Fibroblast of lung (primary cell): Measurements from ENCODE around the gene ASF1A. TPM values are rescaled to one million over a fixed set of nuclear protein-coding genes. Genes with fewer than 3 reads are reported as not detected.

Experiments
- DNase-seq, 2 donors: peaks; one replicate each; pipeline versions ENCODE4 v3.0.0 to v3.0.0-alpha.2; 2010; ENCODE audit warnings: low read depth in 2 of 2
- H2AFZ ChIP-seq: 2 replicates; pipeline ENCODE4 v1.5.1; 2012; ENCODE audit warnings: low read length, control low read depth, inconsistent platforms
- H3K27ac ChIP-seq: 2 replicates; pipeline ENCODE4 v1.5.1; 2011; ENCODE audit warnings: low read length, control low read depth; ENCODE audit not compliant: insufficient read depth
- H3K27me3 ChIP-seq: 2 replicates; pipeline ENCODE4 v1.5.1; 2011; ENCODE audit warnings: mild to moderate bottlenecking, low read length; ENCODE audit not compliant: control insufficient read depth, insufficient read depth
- H3K36me3 ChIP-seq: 2 replicates; pipeline ENCODE4 v1.5.1; 2011; ENCODE audit warnings: low read length; ENCODE audit not compliant: control insufficient read depth, insufficient read depth
- H3K4me1 ChIP-seq: 2 replicates; pipeline ENCODE4 v1.5.1; 2011; ENCODE audit warnings: low read length; ENCODE audit not compliant: control insufficient read depth, insufficient read depth; ENCODE audit errors: extremely low read depth
- H3K4me2 ChIP-seq: 2 replicates; pipeline ENCODE4 v1.5.1; 2011; ENCODE audit warnings: low read length, control low read depth; ENCODE audit not compliant: insufficient read depth; ENCODE audit errors: extremely low read depth
- H3K4me3 ChIP-seq, 4 experiments: fragments of 200-600 bp in 1 of 4; sonication (generic) in 1 of 4; replicated peaks in 1 of 4; 2 replicates each; pipeline ENCODE4 v1.5.1; 2011 to 2016; ENCODE audit warnings: low read length in 4 of 4, low read depth in 3 of 4, mild to moderate bottlenecking in 3 of 4, control low read depth in 2 of 4, inconsistent platforms in 1 of 4, mixed read lengths in 1 of 4; ENCODE audit not compliant: insufficient read depth in 1 of 4; ENCODE audit errors: control extremely low read depth in 1 of 4
- H3K79me2 ChIP-seq: 2 replicates; pipeline ENCODE4 v1.5.1; 2012; ENCODE audit warnings: mild to moderate bottlenecking, low read length, inconsistent platforms; ENCODE audit not compliant: control insufficient read depth, insufficient read depth
- H3K9ac ChIP-seq: 2 replicates; pipeline ENCODE4 v1.5.1; 2011; ENCODE audit warnings: mild to moderate bottlenecking, low read length, control low read depth; ENCODE audit not compliant: insufficient read depth
- H3K9me3 ChIP-seq: 2 replicates; pipeline ENCODE4 v1.5.1; 2012; ENCODE audit warnings: low read depth, low read length; ENCODE audit not compliant: control insufficient read depth, insufficient read depth
- H4K20me1 ChIP-seq: 2 replicates; pipeline ENCODE4 v1.5.1; 2011; ENCODE audit warnings: low read length; ENCODE audit not compliant: control insufficient read depth, insufficient read depth; ENCODE audit errors: extremely low read depth
- CTCF ChIP-seq, 2 donors: IDR thresholded peaks in 1 of 2; conservative IDR thresholded peaks in 1 of 2; 1 replicate in 1 of 2; 2 replicates in 1 of 2; pipeline ENCODE4 v1.5.1; 2011 to 2012; ENCODE audit warnings: low read length in 2 of 2, control low read depth in 1 of 2, inconsistent platforms in 1 of 2, low read depth in 1 of 2, mild to moderate bottlenecking in 1 of 2
- EZH2 ChIP-seq: IDR thresholded peaks from 2 replicates; pipeline ENCODE4 v1.5.1; 2012; ENCODE audit warnings: low read length, control low read depth, mild to moderate bottlenecking; ENCODE audit errors: missing control alignments
- polyA plus RNA-seq, 2 donors: library from polyadenylated mRNA; depleted of rRNA in 1 of 2; stranded (reverse) in 1 of 2; unstranded in 1 of 2; fragments of >200 nt; gene quantifications; 2 replicates each; pipeline ENCODE4 v1.2.1, GENCODE V29; 2011 to 2012; ENCODE audit warnings: missing spikeins in 1 of 2
- total RNA-seq: library from RNA; depleted of rRNA; stranded (reverse); fragments of >200 nt; gene quantifications from 2 replicates; pipeline ENCODE4 v1.2.1, GENCODE V29; 2014

The ASF1A gene
- total and polyA plus RNA-seq, 2 donors (not counting 1 experiment from before 2014, with no cell fraction given) = 16.5 to 20.3 TPM

- TF ChIP-seq EZH2 (no peak), CTCF (conservative IDR thresholded peaks at IDR 0.05 in 1 of 2, IDR thresholded peaks at IDR 0.05 in 1 of 2; ENCODE audit: low read depth in 1 of 2, low read length in 2 of 2) (no peak)
- peak within 1 kb of the TSS; percentile 98 for H2AFZ ChIP-seq
- DNase-seq = peak; percentile 84 to 85
- H3K27me3 ChIP-seq = no peaks in the 10 kb centered on the region
- H3K9me3 ChIP-seq = no peaks in the 10 kb centered on the region
- H3K4me3 ChIP-seq = peak within 1 kb of the TSS; percentile 85 to 93 (median 88)
- peak within 1 kb of the TSS; percentile 80 for H3K4me2 ChIP-seq
- no peaks in the 10 kb centered on the region for H3K79me2 ChIP-seq
- H4K20me1 ChIP-seq = no peaks in the 10 kb centered on the region
- peak within 1 kb of the TSS; percentile 68 for H3K9ac ChIP-seq
- no peaks in the 10 kb centered on the region for H3K36me3 ChIP-seq
- H3K4me1 ChIP-seq = no peaks in the 10 kb centered on the region
- H3K27ac ChIP-seq = peak within 1 kb of the TSS; percentile 86
These were observed 40.7 kb downstream of the ASF1A start, which contains the start of gene MCM9 for GRCh38 chr6:118934461-118935330. MCM9 (minus strand) TSS chr6:118935159; CDS start chr6:118931723, 3,436 bp downstream.

GRCh38 chr6:118935331-118935668 is 41.3 kb downstream of the ASF1A start:
- Histone ChIP-seq H3K9ac (peak overlapping the region; percentile 68), H3K27ac (peak overlapping the region; percentile 86), H3K9me3 (no peaks in the 10 kb centered on the region), H3K36me3 (no peaks in the 10 kb centered on the region), H2AFZ (peak overlapping the region; percentile 74), H3K4me2 (peak overlapping the region; percentile 44), H3K27me3 (no peaks in the 10 kb centered on the region), H3K79me2 (no peaks in the 10 kb centered on the region), H3K4me1 (no peaks in the 10 kb centered on the region), H3K4me3 (peak overlapping the region; percentile 82 to 93 (median 88)), H4K20me1 (no peaks in the 10 kb centered on the region)
- TF ChIP-seq CTCF (conservative IDR thresholded peaks at IDR 0.05 in 1 of 2, IDR thresholded peaks at IDR 0.05 in 1 of 2; ENCODE audit: low read depth in 1 of 2, low read length in 2 of 2) = no peak
- no peak for TF ChIP-seq EZH2
- DNase-seq = no peak

GRCh38 chr6:118935978-118936703 is 42.2 kb downstream of the ASF1A start:
- H3K27me3 ChIP-seq = no peaks in the 10 kb centered on the region
- no peaks in the 10 kb centered on the region for H3K79me2 ChIP-seq
- H3K9ac ChIP-seq = no peak overlapping the region
- no peaks in the 10 kb centered on the region for H3K4me1 ChIP-seq
- TF ChIP-seq EZH2 (no peak), CTCF (conservative IDR thresholded peaks at IDR 0.05 in 1 of 2, IDR thresholded peaks at IDR 0.05 in 1 of 2; ENCODE audit: low read depth in 1 of 2, low read length in 2 of 2) (no peak)
- no peaks in the 10 kb centered on the region for H4K20me1 ChIP-seq
- no peaks in the 10 kb centered on the region for H3K9me3 ChIP-seq
- H3K4me3 ChIP-seq = no peak overlapping the region
- no peak overlapping the region for H3K4me2 ChIP-seq
- no peaks in the 10 kb centered on the region for H3K36me3 ChIP-seq
- no peak for DNase-seq
- H2AFZ ChIP-seq = no peak overlapping the region
- no peak overlapping the region for H3K27ac ChIP-seq
